Right atrium auricular region (tissue), 2 donors: Measurements from ENCODE around the gene PIWIL1. TPM values are rescaled to one million over a fixed set of nuclear protein-coding genes. Genes with fewer than 3 reads are reported as not detected.

Source experiments
- DNase-seq: peaks from one replicate; pipeline ENCODE4 v3.0.0-alpha.2; 2019; ENCODE audit warnings: low spot score
- H3K27ac ChIP-seq, 2 donors: fragments of 200-600 bp; sonication (generic); 1 replicate in 1 of 2; 2 replicates in 1 of 2; pipeline ENCODE4 v1.5.1; 2016 to 2019
- H3K27me3 ChIP-seq, 2 donors: fragments of 200-600 bp; sonication (generic); one replicate each; pipeline versions ENCODE4 v1.5.1 to v1.6.0; 2017 to 2019
- H3K36me3 ChIP-seq: fragments of 200-600 bp; sonication (generic); one replicate; pipeline ENCODE4 v1.5.1; 2016
- H3K4me1 ChIP-seq, 2 donors: fragments of 200-600 bp; sonication (generic); one replicate each; pipeline versions ENCODE4 v1.5.1 to v1.6.0; 2017 to 2019
- H3K4me3 ChIP-seq, 2 donors: fragments of 200-600 bp; sonication (generic); 1 replicate in 1 of 2; 2 replicates in 1 of 2; pipeline ENCODE4 v1.5.1; 2017 to 2019; ENCODE audit warnings: mild to moderate bottlenecking in 1 of 2, moderate library complexity in 1 of 2
- H3K9me3 ChIP-seq, 2 donors: fragments of 200-600 bp; sonication (generic); one replicate each; pipeline ENCODE4 v1.5.1; 2019
- CTCF ChIP-seq, 2 donors: fragments of 200-600 bp; sonication (generic); IDR thresholded peaks; one replicate each; pipeline ENCODE4 v1.5.1; 2019; ENCODE audit warnings: antibody characterized with exemption in 2 of 2
- total RNA-seq, 2 donors: library from RNA; depleted of rRNA; stranded (reverse); fragments of >200 nt; gene quantifications; one replicate each; pipeline ENCODE4 v1.1.0, GENCODE V29; 2016

The PIWIL1 gene
- total RNA-seq, 2 donors from 2014 or later = not detected

- no peaks in the 10 kb centered on the region for H3K27me3 ChIP-seq
- H3K27ac ChIP-seq = no peak overlapping the region
- H3K9me3 ChIP-seq = no peaks in the 10 kb centered on the region
- no peak for DNase-seq
- no peak for TF ChIP-seq CTCF (IDR thresholded peaks at IDR 0.05)
- H3K36me3 ChIP-seq = no peaks in the 10 kb centered on the region
- no peaks in the 10 kb centered on the region for H3K4me1 ChIP-seq
- H3K4me3 ChIP-seq = no peak overlapping the region
Observed at GRCh38 chr12:130345292-130345691, 7.6 kb downstream of the PIWIL1 start.

DNA sequence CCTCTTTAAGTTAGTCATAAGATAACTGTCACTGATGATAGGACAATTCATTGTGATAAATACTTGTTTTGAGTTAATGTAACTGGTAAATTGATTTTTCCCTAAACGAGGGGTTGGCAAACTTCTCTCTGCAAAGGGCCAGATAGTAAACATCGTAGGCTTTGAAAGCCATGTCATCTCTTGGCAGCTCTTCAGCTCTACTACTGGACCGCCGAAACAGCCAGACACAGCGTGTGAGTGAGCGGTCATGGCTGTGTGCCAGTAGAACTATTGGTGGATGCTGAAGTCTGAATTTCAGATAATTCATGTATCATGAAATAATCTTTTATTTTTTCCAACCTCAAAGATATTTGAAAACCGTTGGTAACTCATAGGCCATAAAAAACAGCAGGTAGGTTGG, 9.9 kb downstream of the PIWIL1 start:
- no peak for DNase-seq
- no peak overlapping the region for H3K4me3 ChIP-seq
- no peaks in the 10 kb centered on the region for H3K9me3 ChIP-seq
- H3K36me3 ChIP-seq = no peaks in the 10 kb centered on the region
- H3K27me3 ChIP-seq = no peaks in the 10 kb centered on the region
- H3K27ac ChIP-seq = no peak overlapping the region
- TF ChIP-seq CTCF (IDR thresholded peaks at IDR 0.05) = no peak
- no peaks in the 10 kb centered on the region for H3K4me1 ChIP-seq

DNA sequence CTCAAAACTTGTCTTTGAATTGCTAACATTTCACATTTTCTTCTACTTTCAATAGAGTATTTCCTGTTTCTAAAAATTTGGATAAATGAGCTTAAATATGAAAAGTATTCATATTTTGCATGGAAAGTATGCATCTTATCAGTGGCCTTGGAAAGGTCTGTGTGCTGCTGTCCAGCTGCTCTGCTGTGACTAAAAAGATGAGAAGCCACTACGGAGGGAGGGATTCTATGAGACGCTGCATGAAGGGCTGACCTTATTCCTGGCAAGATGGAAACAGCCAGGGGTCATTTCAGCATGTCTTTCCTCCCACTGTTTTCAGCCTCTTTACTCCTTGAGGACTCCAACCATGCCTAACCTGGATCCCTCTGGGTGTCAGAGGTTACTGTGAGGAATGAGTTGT, 13.0 kb downstream of the PIWIL1 start:
- Histone ChIP-seq H3K27ac (no peak overlapping the region), H3K36me3 (no peaks in the 10 kb centered on the region), H3K9me3 (no peaks in the 10 kb centered on the region), H3K27me3 (no peaks in the 10 kb centered on the region), H3K4me1 (no peaks in the 10 kb centered on the region), H3K4me3 (no peak overlapping the region)
- no peak for DNase-seq
- no peak for TF ChIP-seq CTCF (IDR thresholded peaks at IDR 0.05)

GRCh38 chr12:130351326-130351725, 13.6 kb downstream of the PIWIL1 start:
- no peak overlapping the region for H3K27ac ChIP-seq
- no peak for TF ChIP-seq CTCF (IDR thresholded peaks at IDR 0.05)
- DNase-seq = no peak
- H3K4me3 ChIP-seq = no peak overlapping the region
- H3K9me3 ChIP-seq = no peaks in the 10 kb centered on the region
- H3K4me1 ChIP-seq = no peaks in the 10 kb centered on the region
- H3K36me3 ChIP-seq = no peaks in the 10 kb centered on the region
- no peaks in the 10 kb centered on the region for H3K27me3 ChIP-seq

- DNase-seq = no peak
- H3K4me1 ChIP-seq = no peaks in the 10 kb centered on the region
- no peaks in the 10 kb centered on the region for H3K27me3 ChIP-seq
- no peaks in the 10 kb centered on the region for H3K9me3 ChIP-seq
- H3K36me3 ChIP-seq = no peaks in the 10 kb centered on the region
- no peak overlapping the region for H3K4me3 ChIP-seq
- H3K27ac ChIP-seq = no peak overlapping the region
- TF ChIP-seq CTCF (IDR thresholded peaks at IDR 0.05) = no peak
Observed at GRCh38 chr12:130353081-130353480, 15.4 kb downstream of the PIWIL1 start.

DNA sequence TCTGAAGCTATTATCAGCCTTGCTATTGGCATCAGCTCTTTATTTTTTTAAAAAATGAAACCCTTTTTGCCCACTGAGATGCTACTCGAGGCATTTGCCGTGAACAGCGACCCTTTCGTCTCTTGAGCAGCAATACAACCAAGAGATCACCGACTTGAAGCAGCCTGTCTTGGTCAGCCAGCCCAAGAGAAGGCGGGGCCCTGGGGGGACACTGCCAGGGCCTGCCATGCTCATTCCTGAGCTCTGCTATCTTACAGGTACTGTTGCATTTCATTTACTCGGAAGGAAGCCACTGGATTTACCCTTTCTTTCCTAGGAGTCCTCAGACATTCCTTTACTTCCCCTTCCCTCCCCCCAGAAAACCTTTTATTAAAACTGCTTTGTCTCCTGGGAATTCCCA, 16.7 kb downstream of the PIWIL1 start:
- H3K4me1 ChIP-seq = no peaks in the 10 kb centered on the region
- no peaks in the 10 kb centered on the region for H3K27me3 ChIP-seq
- no peak for DNase-seq

More for the DNA sequence above, 16.7 kb downstream of the PIWIL1 start:
- no peaks in the 10 kb centered on the region for H3K36me3 ChIP-seq
- TF ChIP-seq CTCF (IDR thresholded peaks at IDR 0.05) = no peak
- no peak overlapping the region for H3K27ac ChIP-seq
- H3K9me3 ChIP-seq = no peaks in the 10 kb centered on the region
- H3K4me3 ChIP-seq = no peak overlapping the region
